ACC112 (cell line): Measurements from ENCODE around the gene ATE1.

Source experiments
- H2AFZ ChIP-seq: fragments of 200-600 bp; sonication (generic); one replicate; pipeline ENCODE4 v1.6.0; 2017; ENCODE audit warnings: antibody characterized with exemption, low read length; ENCODE audit not compliant: unreplicated experiment
- H3K27ac ChIP-seq: fragments of 200-600 bp; sonication (generic); 2 replicates; pipeline ENCODE4 v1.5.1; 2014; ENCODE audit warnings: low read depth, mild to moderate bottlenecking, antibody characterized with exemption, low read length, moderate library complexity
- H3K27me3 ChIP-seq: fragments of 200-600 bp; sonication (generic); 2 replicates; pipeline ENCODE4 v1.6.1; 2014; ENCODE audit warnings: mild to moderate bottlenecking, antibody characterized with exemption, low read length, moderate library complexity, mixed read lengths; ENCODE audit not compliant: insufficient read depth
- H3K36me3 ChIP-seq: fragments of 200-600 bp; sonication (generic); 2 replicates; pipeline ENCODE4 v1.6.1; 2016; ENCODE audit warnings: mild to moderate bottlenecking, antibody characterized with exemption, low read length, moderate library complexity, mixed read lengths; ENCODE audit not compliant: insufficient read depth
- H3K4me1 ChIP-seq: fragments of 200-600 bp; sonication (generic); one replicate; pipeline ENCODE4 v1.6.1; 2016; ENCODE audit warnings: low read length, mixed read lengths; ENCODE audit not compliant: insufficient read depth, unreplicated experiment, control insufficient read depth
- H3K4me3 ChIP-seq: fragments of 200-600 bp; sonication (generic); 2 replicates; pipeline ENCODE4 v1.5.1; 2014; ENCODE audit warnings: mild to moderate bottlenecking, low read depth, low read length
- H3K79me2 ChIP-seq: fragments of 200-600 bp; sonication (generic); one replicate; pipeline ENCODE4 v1.6.0; 2016; ENCODE audit warnings: low read length; ENCODE audit not compliant: control insufficient read depth, unreplicated experiment, insufficient read depth

The ATE1 gene

DNA sequence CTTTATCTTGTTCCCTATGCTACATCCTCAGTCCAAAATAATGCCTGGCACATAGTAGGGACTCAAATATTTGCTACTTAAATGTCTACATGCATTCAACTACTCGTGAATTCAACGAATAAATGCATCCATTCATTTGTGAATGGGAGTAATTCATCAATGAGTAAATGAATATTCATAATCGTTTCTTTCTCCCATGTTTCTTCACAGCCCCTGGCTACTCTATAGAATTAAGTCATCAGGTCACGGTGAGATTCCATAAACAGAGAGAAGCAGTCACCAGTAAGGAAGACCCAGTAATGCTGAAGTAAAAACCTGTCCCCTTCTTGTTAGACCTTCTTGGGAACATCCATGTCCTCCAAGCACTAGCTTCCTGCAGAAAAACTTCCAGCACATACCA, 48.4 kb downstream of the ATE1 start:
- Histone ChIP-seq H3K4me3 (no peak overlapping the region), H3K27me3 (no peaks in the 10 kb centered on the region), H3K27ac (no peak overlapping the region), H3K36me3 (0 out of 2 replicates have a peak, but pooled peaks cover 4% of the 10 kb centered on the region), H3K79me2 (no peaks in the 10 kb centered on the region), H2AFZ (no peak overlapping the region), H3K4me1 (no peaks in the 10 kb centered on the region)

DNA sequence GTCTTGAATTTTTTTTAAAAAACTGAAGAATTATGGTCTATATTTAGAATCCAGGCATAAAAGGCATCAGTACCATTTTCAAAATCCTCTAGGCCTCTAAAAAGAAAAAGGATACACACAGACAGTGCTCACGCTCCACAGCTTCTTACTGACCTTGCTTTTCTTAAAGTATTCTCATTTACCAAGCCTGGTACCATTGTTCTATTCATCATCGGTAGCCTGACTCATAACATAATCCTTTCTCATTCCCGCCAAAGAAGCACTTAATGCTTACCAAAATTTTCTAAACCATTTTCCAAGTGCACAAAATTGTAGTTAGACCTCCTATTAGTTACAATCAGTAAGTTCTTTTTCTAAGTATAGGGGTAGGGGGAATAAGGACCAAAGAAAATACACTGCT, 54.6 kb downstream of the ATE1 start:
- Histone ChIP-seq H3K27ac (no peak overlapping the region), H2AFZ (no peak overlapping the region), H3K27me3 (no peaks in the 10 kb centered on the region), H3K4me3 (no peak overlapping the region), H3K79me2 (no peaks in the 10 kb centered on the region), H3K36me3 (peaks cover 4% of the 10 kb centered on the region; the same call in 1 of the 2 replicates), H3K4me1 (no peaks in the 10 kb centered on the region)

DNA sequence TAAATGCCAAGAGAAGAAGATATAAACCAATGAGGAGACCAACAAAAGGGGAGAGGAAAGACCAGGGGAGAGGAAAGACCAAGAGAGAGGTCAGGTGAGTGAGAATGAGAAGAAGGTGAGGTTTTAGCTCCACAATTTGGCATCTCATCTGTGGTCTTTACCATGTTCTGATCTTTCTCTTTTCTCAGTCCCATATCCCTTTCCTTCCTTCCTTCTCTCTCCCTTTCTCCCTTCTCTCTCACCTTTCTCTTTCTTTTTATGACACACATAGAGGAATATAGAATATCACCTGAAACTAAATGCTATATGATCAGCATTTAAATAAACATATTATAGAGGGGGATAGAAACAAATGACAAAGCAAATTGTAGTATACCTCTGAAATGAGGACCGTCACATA, 57.4 kb downstream of the ATE1 start:
- no peaks in the 10 kb centered on the region for H3K4me1 ChIP-seq
- no peak overlapping the region for H3K27ac ChIP-seq
- no peaks in the 10 kb centered on the region; the same call in 1 of the 2 replicates for H3K36me3 ChIP-seq
- no peak overlapping the region for H3K4me3 ChIP-seq
- H3K79me2 ChIP-seq, result no peaks in the 10 kb centered on the region
- H3K27me3 ChIP-seq, result no peaks in the 10 kb centered on the region
- no peak overlapping the region for H2AFZ ChIP-seq

DNA sequence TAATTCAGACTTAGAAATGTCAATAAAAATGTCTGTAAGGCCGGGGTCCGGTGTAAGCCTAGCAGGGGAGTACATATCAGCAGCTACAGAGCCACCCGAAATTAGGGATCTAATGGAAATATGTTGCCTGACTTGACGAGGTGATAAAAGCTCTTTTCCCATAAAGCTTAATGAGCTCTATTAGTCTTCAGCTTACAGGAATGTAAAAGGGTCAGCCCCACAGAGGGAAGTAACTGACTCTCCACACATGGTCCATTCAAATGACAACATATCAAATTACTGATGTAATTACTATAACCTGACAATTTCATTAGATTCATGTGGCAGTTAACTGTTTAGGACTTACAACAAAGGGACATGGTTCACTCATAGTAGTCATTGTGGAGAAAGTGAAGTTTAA, 62.3 kb downstream of the ATE1 start:
- H3K4me3 ChIP-seq, result no peak overlapping the region
- H3K27me3 ChIP-seq, result no peaks in the 10 kb centered on the region
- no peaks in the 10 kb centered on the region; the same call in 1 of the 2 replicates for H3K36me3 ChIP-seq
- no peaks in the 10 kb centered on the region for H3K79me2 ChIP-seq
- no peaks in the 10 kb centered on the region for H3K4me1 ChIP-seq
- H2AFZ ChIP-seq, result no peak overlapping the region
- H3K27ac ChIP-seq, result no peak overlapping the region

- H3K4me1 ChIP-seq, result no peaks in the 10 kb centered on the region
- H3K27me3 ChIP-seq, result no peaks in the 10 kb centered on the region
- no peaks in the 10 kb centered on the region for H3K79me2 ChIP-seq
- no peak overlapping the region for H3K4me3 ChIP-seq
- no peaks in the 10 kb centered on the region for H3K36me3 ChIP-seq
- no peak overlapping the region for H2AFZ ChIP-seq
- H3K27ac ChIP-seq, result no peak overlapping the region
These were observed 63.2 kb downstream of the ATE1 start for GRCh38 chr10:121864653-121865052.

DNA sequence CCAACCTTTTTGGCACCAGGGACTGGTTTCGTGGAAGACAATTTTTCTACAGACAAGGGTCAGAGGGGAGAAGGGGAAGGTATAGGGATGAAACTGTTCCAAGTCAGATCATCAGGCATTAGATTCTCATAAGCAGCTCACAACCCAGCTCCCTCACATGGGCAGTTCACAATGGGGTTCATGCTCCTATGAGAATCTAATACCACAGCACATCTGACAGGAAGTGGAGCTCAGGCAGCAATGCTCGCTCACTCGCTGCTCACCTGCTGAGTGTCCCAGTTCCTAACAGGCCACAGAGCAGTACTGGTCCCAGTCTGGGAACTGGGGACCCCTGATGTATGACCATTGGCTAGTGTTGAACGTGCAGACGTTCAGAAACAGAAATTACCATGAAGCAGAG, 63.7 kb downstream of the ATE1 start:
- H3K4me3 ChIP-seq, result no peak overlapping the region
- H3K27me3 ChIP-seq, result no peaks in the 10 kb centered on the region
- no peak overlapping the region for H2AFZ ChIP-seq
- H3K27ac ChIP-seq, result no peak overlapping the region
- H3K4me1 ChIP-seq, result no peaks in the 10 kb centered on the region
- H3K36me3 ChIP-seq, result no peaks in the 10 kb centered on the region
- H3K79me2 ChIP-seq, result no peaks in the 10 kb centered on the region

GRCh38 chr10:121862649-121863048, 65.2 kb downstream of the ATE1 start:
- Histone ChIP-seq H3K4me1 (no peaks in the 10 kb centered on the region), H3K79me2 (no peaks in the 10 kb centered on the region), H3K4me3 (no peak overlapping the region), H3K27ac (no peak overlapping the region), H3K36me3 (no peaks in the 10 kb centered on the region; the same call in 1 of the 2 replicates), H2AFZ (no peak overlapping the region), H3K27me3 (no peaks in the 10 kb centered on the region)

DNA sequence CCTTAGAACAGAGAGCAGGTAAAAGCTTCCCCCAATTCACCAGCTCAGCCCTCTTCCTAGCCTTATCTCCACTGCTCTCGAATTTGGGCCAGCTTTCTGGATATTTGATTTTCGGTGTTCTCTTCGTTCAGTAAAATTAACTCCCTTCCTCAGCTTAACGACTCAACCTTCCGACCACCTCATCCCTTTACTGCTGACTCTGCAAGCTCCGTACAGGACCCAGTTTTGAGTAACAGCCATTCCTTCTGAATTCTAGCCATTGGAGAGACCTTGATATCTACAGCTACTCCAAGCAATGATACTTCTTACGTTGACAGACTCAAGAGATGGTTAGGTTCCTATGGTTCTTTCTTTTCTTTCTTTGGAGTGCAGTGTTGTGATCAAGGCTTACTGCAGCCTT, 65.8 kb downstream of the ATE1 start:
- Histone ChIP-seq H3K27me3 (no peaks in the 10 kb centered on the region), H3K79me2 (no peaks in the 10 kb centered on the region), H3K27ac (no peak overlapping the region), H2AFZ (no peak overlapping the region), H3K4me3 (no peak overlapping the region), H3K36me3 (no peaks in the 10 kb centered on the region; the same call in 1 of the 2 replicates), H3K4me1 (no peaks in the 10 kb centered on the region)

DNA sequence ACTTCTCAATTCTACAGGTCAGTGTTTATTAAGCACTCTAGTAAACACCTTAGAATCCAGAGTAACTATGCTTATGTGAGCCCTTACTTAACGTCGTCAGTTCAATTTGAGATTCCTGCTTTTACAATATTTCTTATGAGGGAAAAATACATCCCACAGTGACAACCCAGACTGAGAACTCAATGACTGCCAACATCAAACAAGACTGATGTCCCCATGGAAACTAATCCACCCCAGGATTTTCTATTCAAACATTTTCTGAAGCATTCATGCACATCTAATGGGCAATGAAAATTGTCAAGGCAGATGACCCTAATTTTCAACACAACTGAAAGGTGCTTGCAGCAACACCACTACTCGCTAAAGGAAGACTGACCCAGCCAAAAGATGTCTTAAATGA, 67.0 kb downstream of the ATE1 start:
- Histone ChIP-seq H2AFZ (no peak overlapping the region), H3K79me2 (no peaks in the 10 kb centered on the region), H3K4me1 (no peaks in the 10 kb centered on the region), H3K36me3 (peaks cover 2% of the 10 kb centered on the region; the same call in 1 of the 2 replicates), H3K4me3 (no peak overlapping the region), H3K27ac (no peak overlapping the region), H3K27me3 (no peaks in the 10 kb centered on the region)

- Histone ChIP-seq H3K4me3 (no peak overlapping the region), H3K4me1 (no peaks in the 10 kb centered on the region), H3K79me2 (no peaks in the 10 kb centered on the region), H2AFZ (no peak overlapping the region), H3K27me3 (no peaks in the 10 kb centered on the region), H3K27ac (no peak overlapping the region), H3K36me3 (peaks cover 12% of the 10 kb centered on the region; the same call in 1 of the 2 replicates)
These were observed 72.9 kb downstream of the ATE1 start for GRCh38 chr10:121854809-121855445.

GRCh38 chr10:121853950-121854349, 73.9 kb downstream of the ATE1 start:
- H3K4me3 ChIP-seq, result no peak overlapping the region
- peaks cover 15% of the 10 kb centered on the region for H3K36me3 ChIP-seq
- no peak overlapping the region for H2AFZ ChIP-seq
- H3K27me3 ChIP-seq, result no peaks in the 10 kb centered on the region
- H3K27ac ChIP-seq, result no peak overlapping the region
- H3K4me1 ChIP-seq, result no peaks in the 10 kb centered on the region
- no peaks in the 10 kb centered on the region for H3K79me2 ChIP-seq
